Neural cell (in vitro differentiated cells): ENCODE measurements around the gene NUF2. TPM values are rescaled to one million over a fixed set of nuclear protein-coding genes. Genes with fewer than 3 reads are reported as not detected.

Experiments used
- H2AFZ ChIP-seq: fragments of 200-600, 300-800 bp; sonication (generic), shearing (Covaris generic); 2 replicates; pipeline ENCODE4 v1.6.0; 2014; ENCODE audit warnings: low read depth, mild to moderate bottlenecking, antibody characterized with exemption, low read length, moderate library complexity
- H3F3A ChIP-seq: fragments of 200-600 bp; shearing (Covaris generic); 2 replicates; pipeline ENCODE4 v1.6.1; 2016; ENCODE audit warnings: mild to moderate bottlenecking, moderate library complexity, mixed read lengths, antibody characterized with exemption, low read length; ENCODE audit not compliant: insufficient read depth, poor library complexity, severe bottlenecking
- H3K27ac ChIP-seq: fragments of 200-600, 300-800 bp; sonication (generic), shearing (Covaris generic); 2 replicates; pipeline ENCODE4 v1.5.1; 2014; ENCODE audit warnings: mild to moderate bottlenecking, low read length, moderate library complexity
- H3K27me3 ChIP-seq: fragments of 300-800, 200-600 bp; sonication (generic), shearing (Covaris generic); 2 replicates; pipeline ENCODE4 v1.6.0; 2014; ENCODE audit warnings: mild to moderate bottlenecking, low read depth, low read length, moderate library complexity; ENCODE audit not compliant: insufficient read depth
- H3K36me3 ChIP-seq: fragments of 300-800, 200-600 bp; sonication (generic), shearing (Covaris generic); 2 replicates; pipeline ENCODE4 v1.5.1; 2014; ENCODE audit warnings: mild to moderate bottlenecking, antibody characterized with exemption, low read length, moderate library complexity; ENCODE audit not compliant: insufficient read depth
- H3K4me2 ChIP-seq: fragments of 300-800, 200-600 bp; sonication (generic), shearing (Covaris generic); 2 replicates; pipeline ENCODE4 v1.6.0; 2014; ENCODE audit warnings: mild to moderate bottlenecking, low read length
- H3K4me3 ChIP-seq: fragments of 300-800, 200-600 bp; sonication (generic), shearing (Covaris generic); 2 replicates; pipeline ENCODE4 v1.5.1; 2014; ENCODE audit warnings: mild to moderate bottlenecking, low read length, moderate library complexity
- H3K79me2 ChIP-seq: fragments of 200-600 bp; shearing (Covaris generic); replicated peaks from 2 replicates; pipeline ENCODE4 v1.6.0; 2014; ENCODE audit warnings: mild to moderate bottlenecking, low read length, moderate library complexity; ENCODE audit not compliant: insufficient read depth
- H3K9ac ChIP-seq: fragments of 300-800, 200-600 bp; sonication (generic), shearing (Covaris generic); 2 replicates; pipeline ENCODE4 v1.6.1; 2016; ENCODE audit warnings: mild to moderate bottlenecking, low read length, mixed read lengths
- H3K9me2 ChIP-seq: fragments of 200-600 bp; shearing (Covaris generic); 2 replicates; pipeline ENCODE4 v1.6.1; 2016; ENCODE audit warnings: mild to moderate bottlenecking, low read length, mixed read lengths; ENCODE audit not compliant: insufficient read depth
- H3K9me3 ChIP-seq: fragments of 200-600, 300-800 bp; sonication (generic), shearing (Covaris generic); 2 replicates; pipeline ENCODE4 v1.6.1; 2016; ENCODE audit warnings: mild to moderate bottlenecking, mixed run types, low read length, moderate library complexity, mixed read lengths
- H4K20me1 ChIP-seq: fragments of 200-600 bp; shearing (Covaris generic); 2 replicates; pipeline ENCODE4 v1.6.1; 2016; ENCODE audit warnings: mild to moderate bottlenecking, mixed run types; ENCODE audit not compliant: insufficient read depth
- EP300 ChIP-seq: fragments of 450-650 bp; conservative IDR thresholded peaks from 2 replicates; pipeline ENCODE4 v1.6.1; 2014; ENCODE audit warnings: antibody characterized with exemption, mild to moderate bottlenecking, moderate library complexity; ENCODE audit not compliant: poor library complexity, severe bottlenecking
- EZH2 ChIP-seq: fragments of 200-600, 300-800 bp; shearing (Covaris generic), sonication (generic); IDR thresholded peaks from 2 replicates; pipeline ENCODE4 v1.6.1; 2014; ENCODE audit warnings: antibody characterized with exemption, low read length, borderline replicate concordance, mild to moderate bottlenecking; ENCODE audit not compliant: insufficient read depth, poor library complexity, severe bottlenecking
- MXI1 ChIP-seq: fragments of 450-650 bp; conservative IDR thresholded peaks from 2 replicates; pipeline ENCODE4 v1.6.1; 2014; ENCODE audit warnings: antibody characterized with exemption, mild to moderate bottlenecking; ENCODE audit not compliant: poor library complexity, severe bottlenecking
- POLR2AphosphoS5 ChIP-seq: IDR thresholded peaks from 2 replicates; pipeline ENCODE4 v1.6.1; 2012
- RAD21 ChIP-seq: fragments of 450-650 bp; conservative IDR thresholded peaks from 2 replicates; pipeline ENCODE4 v1.6.1; 2014; ENCODE audit warnings: antibody characterized with exemption, mild to moderate bottlenecking, moderate library complexity
- SMC3 ChIP-seq: fragments of 450-650 bp; conservative IDR thresholded peaks from 2 replicates; pipeline ENCODE4 v1.6.1; 2014; ENCODE audit warnings: antibody characterized with exemption, mild to moderate bottlenecking, moderate library complexity; ENCODE audit not compliant: poor library complexity
- TAF1 ChIP-seq: IDR thresholded peaks from 2 replicates; pipeline ENCODE4 v1.6.1; 2012; ENCODE audit warnings: low read depth
- polyA plus RNA-seq: library from polyadenylated mRNA; depleted of rRNA; stranded (reverse); fragments of >200 nt; gene quantifications from 2 replicates; pipeline ENCODE4 v1.2.3, GENCODE V29; 2014
- TF ChIP-seq, protein P1 (sequence below): IDR thresholded peaks from 2 replicates; pipeline ENCODE4 v1.6.1; 2012; ENCODE audit warnings: borderline replicate concordance
- TF ChIP-seq, protein P2 (sequence below): fragments of 450-650 bp; IDR thresholded peaks from 2 replicates; pipeline ENCODE4 v1.5.1; 2014; ENCODE audit warnings: antibody characterized with exemption, mild to moderate bottlenecking, moderate library complexity; ENCODE audit not compliant: poor library complexity, severe bottlenecking

Gene NUF2
- polyA plus RNA-seq, 1 donor from 2014 or later, result 2.8 TPM

DNA sequence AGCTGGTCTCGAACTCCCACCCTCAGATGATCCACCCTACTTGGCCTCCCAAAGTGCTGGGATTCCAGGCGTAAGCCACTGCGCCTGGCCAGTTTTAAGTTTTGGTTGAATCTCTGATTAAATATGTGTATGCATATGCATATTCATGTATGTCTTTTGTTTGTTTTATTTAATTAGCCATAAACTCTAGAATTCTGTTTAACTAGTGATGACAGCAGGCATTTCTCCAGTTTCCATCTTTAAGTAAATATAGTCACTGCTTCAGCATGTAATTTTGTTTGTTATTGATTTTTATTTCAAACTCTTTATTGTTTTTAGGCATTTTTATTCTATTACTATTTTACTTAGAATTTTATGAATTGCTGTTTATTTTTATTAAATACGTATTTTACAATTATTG lies 58.0 kb downstream of the NUF2 start:
- Histone ChIP-seq H2AFZ (no peak overlapping the region), H3K4me2 (no peak overlapping the region), H3K36me3 (no peaks in the 10 kb centered on the region), H3K27me3 (no peaks in the 10 kb centered on the region), H3K79me2 (no peaks in the 10 kb centered on the region), H3K9ac (no peak overlapping the region), H3K27ac (no peak overlapping the region), H4K20me1 (no peaks in the 10 kb centered on the region), H3K9me3 (no peaks in the 10 kb centered on the region), H3F3A (no peaks in the 10 kb centered on the region), H3K9me2 (no peaks in the 10 kb centered on the region), H3K4me3 (no peak overlapping the region)
- TF ChIP-seq POLR2AphosphoS5 (no peak), TAF1 (no peak), EZH2 (no peak), MXI1 (no peak), SMC3 (no peak)
- TF ChIP-seq, protein P1, sequence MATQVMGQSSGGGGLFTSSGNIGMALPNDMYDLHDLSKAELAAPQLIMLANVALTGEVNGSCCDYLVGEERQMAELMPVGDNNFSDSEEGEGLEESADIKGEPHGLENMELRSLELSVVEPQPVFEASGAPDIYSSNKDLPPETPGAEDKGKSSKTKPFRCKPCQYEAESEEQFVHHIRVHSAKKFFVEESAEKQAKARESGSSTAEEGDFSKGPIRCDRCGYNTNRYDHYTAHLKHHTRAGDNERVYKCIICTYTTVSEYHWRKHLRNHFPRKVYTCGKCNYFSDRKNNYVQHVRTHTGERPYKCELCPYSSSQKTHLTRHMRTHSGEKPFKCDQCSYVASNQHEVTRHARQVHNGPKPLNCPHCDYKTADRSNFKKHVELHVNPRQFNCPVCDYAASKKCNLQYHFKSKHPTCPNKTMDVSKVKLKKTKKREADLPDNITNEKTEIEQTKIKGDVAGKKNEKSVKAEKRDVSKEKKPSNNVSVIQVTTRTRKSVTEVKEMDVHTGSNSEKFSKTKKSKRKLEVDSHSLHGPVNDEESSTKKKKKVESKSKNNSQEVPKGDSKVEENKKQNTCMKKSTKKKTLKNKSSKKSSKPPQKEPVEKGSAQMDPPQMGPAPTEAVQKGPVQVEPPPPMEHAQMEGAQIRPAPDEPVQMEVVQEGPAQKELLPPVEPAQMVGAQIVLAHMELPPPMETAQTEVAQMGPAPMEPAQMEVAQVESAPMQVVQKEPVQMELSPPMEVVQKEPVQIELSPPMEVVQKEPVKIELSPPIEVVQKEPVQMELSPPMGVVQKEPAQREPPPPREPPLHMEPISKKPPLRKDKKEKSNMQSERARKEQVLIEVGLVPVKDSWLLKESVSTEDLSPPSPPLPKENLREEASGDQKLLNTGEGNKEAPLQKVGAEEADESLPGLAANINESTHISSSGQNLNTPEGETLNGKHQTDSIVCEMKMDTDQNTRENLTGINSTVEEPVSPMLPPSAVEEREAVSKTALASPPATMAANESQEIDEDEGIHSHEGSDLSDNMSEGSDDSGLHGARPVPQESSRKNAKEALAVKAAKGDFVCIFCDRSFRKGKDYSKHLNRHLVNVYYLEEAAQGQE, result no peak
- TF ChIP-seq, protein P2, sequence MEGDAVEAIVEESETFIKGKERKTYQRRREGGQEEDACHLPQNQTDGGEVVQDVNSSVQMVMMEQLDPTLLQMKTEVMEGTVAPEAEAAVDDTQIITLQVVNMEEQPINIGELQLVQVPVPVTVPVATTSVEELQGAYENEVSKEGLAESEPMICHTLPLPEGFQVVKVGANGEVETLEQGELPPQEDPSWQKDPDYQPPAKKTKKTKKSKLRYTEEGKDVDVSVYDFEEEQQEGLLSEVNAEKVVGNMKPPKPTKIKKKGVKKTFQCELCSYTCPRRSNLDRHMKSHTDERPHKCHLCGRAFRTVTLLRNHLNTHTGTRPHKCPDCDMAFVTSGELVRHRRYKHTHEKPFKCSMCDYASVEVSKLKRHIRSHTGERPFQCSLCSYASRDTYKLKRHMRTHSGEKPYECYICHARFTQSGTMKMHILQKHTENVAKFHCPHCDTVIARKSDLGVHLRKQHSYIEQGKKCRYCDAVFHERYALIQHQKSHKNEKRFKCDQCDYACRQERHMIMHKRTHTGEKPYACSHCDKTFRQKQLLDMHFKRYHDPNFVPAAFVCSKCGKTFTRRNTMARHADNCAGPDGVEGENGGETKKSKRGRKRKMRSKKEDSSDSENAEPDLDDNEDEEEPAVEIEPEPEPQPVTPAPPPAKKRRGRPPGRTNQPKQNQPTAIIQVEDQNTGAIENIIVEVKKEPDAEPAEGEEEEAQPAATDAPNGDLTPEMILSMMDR, result no peak

DNA sequence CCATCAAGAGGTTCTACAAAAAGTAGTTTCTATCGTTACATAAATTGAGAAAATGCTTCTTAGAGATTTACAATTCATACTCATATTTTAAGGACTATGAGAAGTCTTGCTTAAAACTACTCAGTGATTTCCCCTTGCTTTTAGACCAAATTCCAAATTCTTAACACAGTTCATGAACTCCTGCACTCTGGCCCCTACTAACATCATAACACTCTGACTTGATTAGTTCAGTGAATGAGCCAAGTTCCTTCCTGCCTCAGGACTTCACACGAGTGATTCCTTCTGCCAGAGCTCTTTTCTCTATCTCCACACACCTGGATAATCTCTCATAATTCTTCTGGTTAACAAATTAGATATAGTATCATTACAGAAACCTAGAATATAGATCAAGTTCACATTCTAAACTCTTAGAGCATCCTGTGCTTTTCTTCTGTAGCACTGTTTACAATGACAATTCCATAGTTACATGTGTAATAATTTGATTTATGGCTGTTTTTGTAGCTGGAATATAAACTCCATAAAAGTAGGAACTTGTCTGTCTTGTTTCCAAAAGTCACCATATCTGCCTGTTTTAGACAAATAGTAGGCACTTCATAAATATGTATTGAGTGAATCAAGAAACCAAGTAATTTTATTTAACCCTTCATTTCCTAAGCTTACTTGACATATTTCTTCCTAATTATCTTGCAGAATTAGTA lies 59.9 kb downstream of the NUF2 start:
- Histone ChIP-seq H2AFZ (no peak overlapping the region), H3K36me3 (no peaks in the 10 kb centered on the region), H3K4me2 (no peak overlapping the region), H3K9me3 (no peaks in the 10 kb centered on the region), H3K9me2 (no peaks in the 10 kb centered on the region), H4K20me1 (no peaks in the 10 kb centered on the region), H3K79me2 (no peaks in the 10 kb centered on the region), H3F3A (no peaks in the 10 kb centered on the region), H3K27ac (no peak overlapping the region), H3K9ac (no peak overlapping the region), H3K4me3 (no peak overlapping the region), H3K27me3 (no peaks in the 10 kb centered on the region)
- no peak for TF ChIP-seq EZH2

DNA sequence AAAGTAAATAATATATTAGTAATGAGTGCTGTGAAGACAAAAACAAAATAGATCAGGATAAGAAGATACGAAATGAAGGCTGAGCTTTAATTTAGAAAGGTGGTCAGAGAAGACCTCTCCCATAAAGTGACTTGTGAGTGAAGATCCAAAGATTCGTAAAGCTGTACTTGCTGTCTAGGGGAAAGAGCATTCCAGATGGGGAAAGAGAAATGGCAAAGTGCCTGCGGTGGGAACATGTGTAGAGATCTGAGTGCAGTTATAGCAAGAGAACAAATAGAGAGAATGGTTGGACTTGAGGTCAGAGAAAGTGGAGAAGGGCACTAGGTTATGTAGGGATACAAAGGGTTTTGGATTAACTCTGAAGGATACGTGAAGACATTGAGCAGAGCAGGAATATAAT lies 60.6 kb downstream of the NUF2 start:
- no peaks in the 10 kb centered on the region for H4K20me1 ChIP-seq
- no peaks in the 10 kb centered on the region for H3F3A ChIP-seq
- H3K27me3 ChIP-seq, result no peaks in the 10 kb centered on the region
- no peak overlapping the region for H3K4me2 ChIP-seq
- no peaks in the 10 kb centered on the region for H3K9me3 ChIP-seq
- H3K9me2 ChIP-seq, result no peaks in the 10 kb centered on the region
- H2AFZ ChIP-seq, result no peak overlapping the region
- H3K4me3 ChIP-seq, result no peak overlapping the region
- no peak overlapping the region for H3K27ac ChIP-seq
- TF ChIP-seq EP300, result no peak
- no peak for TF ChIP-seq MXI1
- no peak for TF ChIP-seq POLR2AphosphoS5
- TF ChIP-seq, protein P1, result no peak
- no peak for TF ChIP-seq TAF1
- no peak for TF ChIP-seq EZH2
- TF ChIP-seq RAD21, result no peak
- TF ChIP-seq, protein P2, result no peak
- no peak for TF ChIP-seq SMC3
- H3K36me3 ChIP-seq, result no peaks in the 10 kb centered on the region
- no peak overlapping the region for H3K9ac ChIP-seq
- no peaks in the 10 kb centered on the region for H3K79me2 ChIP-seq
